ENCODE measurements around the gene NDC80.

GRCh38 chr18:2529154-2529553 is 42.2 kb upstream of the NDC80 start:
- TF ChIP-seq CTCF (IDR thresholded peaks at IDR 0.05) (no peak), EP300 (IDR thresholded peaks at IDR 0.05) (no peak)
